Keratinocyte (primary cell): ENCODE results near the gene TMEM25. TPM values are rescaled to one million over a fixed set of nuclear protein-coding genes. Genes with fewer than 3 reads are reported as not detected.

Experiments used
- polyA plus RNA-seq, 5 experiments: library from polyadenylated mRNA; depleted of rRNA in 3 of 5; stranded (reverse) in 3 of 5; stranded (forward) in 1 of 5; unstranded in 1 of 5; fragments of >200 nt; gene quantifications; 1 replicate in 1 of 5; 2 replicates in 3 of 5; 3 replicates in 1 of 5; pipeline versions ENCODE4 v1.2.1 to v1.2.3, GENCODE V29; 2011 to 2012; ENCODE audit warnings: missing spikeins in 2 of 5, low read depth in 1 of 5, low replicate concordance in 1 of 5

The TMEM25 gene
- polyA plus RNA-seq, 1 donor (not counting 4 experiments of a cell fraction or from before 2014, with no cell fraction given), result 12.9 TPM

Other genes with a start within 250 kb of the TMEM25 start
- 0.06 TPM in 1 of 3 replicates, not detected in the others for gene CD3E, start 226.5 kb upstream of the TMEM25 start, polyA plus RNA-seq
- gene CD3D, start 188.5 kb upstream of the TMEM25 start, polyA plus RNA-seq, result not detected in 3 replicates
- not detected in 3 replicates for gene CD3G, start 186.8 kb upstream of the TMEM25 start, polyA plus RNA-seq
- 11.9 to 19.5 TPM (median 14.8 TPM) in 3 replicates for gene UBE4A, start 171.6 kb upstream of the TMEM25 start, polyA plus RNA-seq
- gene ATP5MG, start 129.6 kb upstream of the TMEM25 start, polyA plus RNA-seq, result 259 to 463 TPM (median 338 TPM) in 3 replicates
- gene KMT2A, start 94.7 kb upstream of the TMEM25 start, polyA plus RNA-seq, result 7.6 to 14.5 TPM (median 11.7 TPM) in 3 replicates
- gene TTC36, start 3.7 kb upstream of the TMEM25 start, polyA plus RNA-seq, result 0.12 TPM in 1 of 3 replicates, not detected in the others
- gene IFT46, start 34.7 kb downstream of the TMEM25 start, polyA plus RNA-seq, result 31.2 to 34.9 TPM (median 32.9 TPM) in 3 replicates
- 121 to 216 TPM (median 150 TPM) in 3 replicates for gene ARCN1, start 41.2 kb downstream of the TMEM25 start, polyA plus RNA-seq
- gene PHLDB1, start 76.4 kb downstream of the TMEM25 start, polyA plus RNA-seq, result 35.0 to 46.8 TPM (median 38.4 TPM) in 3 replicates
- gene TREH, start 148.5 kb downstream of the TMEM25 start, polyA plus RNA-seq, result not detected in 3 replicates